Uterus (tissue), 4 donors: ENCODE results near the gene RAB35. TPM values are rescaled to one million over a fixed set of nuclear protein-coding genes. Genes with fewer than 3 reads are reported as not detected.

Experiments
- DNase-seq, 2 donors: peaks; one replicate each; pipeline ENCODE4 v3.0.0-alpha.2; 2019 to 2020
- H3K27ac ChIP-seq, 2 donors: fragments of 200-600 bp; sonication (generic); 1 replicate in 1 of 2; 2 replicates in 1 of 2; pipeline ENCODE4 v1.5.1; 2016 to 2018
- H3K27me3 ChIP-seq, 2 donors: fragments of 200-600 bp; sonication (generic); one replicate each; pipeline ENCODE4 v1.5.1; 2018 to 2019; ENCODE audit warnings: control low read depth in 1 of 2
- H3K36me3 ChIP-seq, 2 donors: fragments of 200-600 bp; sonication (generic); one replicate each; pipeline ENCODE4 v1.5.1; 2019; ENCODE audit warnings: control low read depth in 1 of 2
- H3K4me1 ChIP-seq, 2 donors: fragments of 200-600 bp; sonication (generic); one replicate each; pipeline ENCODE4 v1.5.1; 2018 to 2019; ENCODE audit warnings: control low read depth in 1 of 2
- H3K4me3 ChIP-seq, 2 donors: fragments of 200-600 bp; sonication (generic); 1 replicate in 1 of 2; 2 replicates in 1 of 2; pipeline ENCODE4 v1.5.1; 2018 to 2019; ENCODE audit warnings: mild to moderate bottlenecking in 1 of 2
- H3K9me3 ChIP-seq, 2 donors: fragments of 200-600 bp; sonication (generic); one replicate each; pipeline ENCODE4 v1.5.1; 2019; ENCODE audit warnings: control low read depth in 1 of 2
- CTCF ChIP-seq, 4 experiments: fragments of 200-600 bp in 2 of 4; fragments of 450-650 bp in 2 of 4; sonication (generic) in 2 of 4; IDR thresholded peaks; one replicate each; pipeline ENCODE4 v1.5.1; 2016 to 2019; ENCODE audit warnings: antibody characterized with exemption in 4 of 4, mild to moderate bottlenecking in 2 of 4, moderate library complexity in 1 of 4
- POLR2A ChIP-seq, 2 donors: fragments of 450-650 bp; IDR thresholded peaks; one replicate each; pipeline ENCODE4 v1.6.1; 2016; ENCODE audit warnings: antibody characterized with exemption in 2 of 2, mild to moderate bottlenecking in 1 of 2, moderate library complexity in 1 of 2
- intact Hi-C: fragments of 100-400 bp; cut with DNase I; formaldehyde crosslinking; loops from one replicate; pipeline ENCODE4 v1.15.1; 2023; ENCODE audit warnings: low total_unique reads
- total RNA-seq, 4 donors: library from RNA; depleted of rRNA in 3 of 4; stranded (reverse); fragments of >200 nt in 3 of 4; gene quantifications; one replicate each; pipeline versions ENCODE4 v1.1.0 to v1.2.4, GENCODE V29; 2014 to 2023
- donor health status: DM: yes; HTN: yes; CAD: no.

RAB35 gene
- total RNA-seq, 4 donors from 2014 or later: 13.1 to 43.9 (median 22.4) TPM

- no peaks in the 10 kb centered on the region for H3K9me3 ChIP-seq
- H3K36me3 ChIP-seq: no peaks in the 10 kb centered on the region
- DNase-seq: no peak
- no peaks in the 10 kb centered on the region for H3K4me1 ChIP-seq
- intact Hi-C loops: no loop called here
- H3K27ac ChIP-seq: no peak overlapping the region
- H3K4me3 ChIP-seq: no peak overlapping the region
- no peaks in the 10 kb centered on the region for H3K27me3 ChIP-seq
- TF ChIP-seq POLR2A (IDR thresholded peaks at IDR 0.05) (no peak), CTCF (IDR thresholded peaks at IDR 0.05) (no peak)
These were observed 36.8 kb downstream of the RAB35 start for GRCh38 chr12:120079411-120080400.

- TF ChIP-seq POLR2A (IDR thresholded peaks at IDR 0.05): no peak
- no peak for TF ChIP-seq CTCF (IDR thresholded peaks at IDR 0.05)
- no peaks in the 10 kb centered on the region for H3K4me1 ChIP-seq
- H3K4me3 ChIP-seq: no peak overlapping the region
- H3K27ac ChIP-seq: no peak overlapping the region
- intact Hi-C loops: no loop called here
- no peaks in the 10 kb centered on the region for H3K36me3 ChIP-seq
- no peaks in the 10 kb centered on the region for H3K27me3 ChIP-seq
- DNase-seq: no peak
- no peaks in the 10 kb centered on the region for H3K9me3 ChIP-seq
These were observed 37.7 kb downstream of the RAB35 start for GRCh38 chr12:120078868-120079267.

GRCh38 chr12:120077260-120077659 is 39.3 kb downstream of the RAB35 start:
- no peak overlapping the region for H3K4me3 ChIP-seq
- TF ChIP-seq POLR2A (IDR thresholded peaks at IDR 0.05): no peak
- no peak for TF ChIP-seq CTCF (IDR thresholded peaks at IDR 0.05)
- H3K4me1 ChIP-seq: no peaks in the 10 kb centered on the region
- H3K27me3 ChIP-seq: no peaks in the 10 kb centered on the region
- intact Hi-C loops: no loop called here
- H3K27ac ChIP-seq: no peak overlapping the region
- no peak for DNase-seq
- no peaks in the 10 kb centered on the region for H3K9me3 ChIP-seq
- no peaks in the 10 kb centered on the region for H3K36me3 ChIP-seq

- Histone ChIP-seq H3K4me3 (no peak overlapping the region), H3K27me3 (no peaks in the 10 kb centered on the region), H3K27ac (no peak overlapping the region), H3K36me3 (no peaks in the 10 kb centered on the region), H3K4me1 (no peaks in the 10 kb centered on the region), H3K9me3 (no peaks in the 10 kb centered on the region)
- TF ChIP-seq POLR2A (IDR thresholded peaks at IDR 0.05) (no peak), CTCF (IDR thresholded peaks at IDR 0.05) (no peak)
- intact Hi-C loops: no loop called here
- no peak for DNase-seq
These were observed 39.9 kb downstream of the RAB35 start for GRCh38 chr12:120076651-120077050.

- DNase-seq: no peak
- H3K4me3 ChIP-seq: no peak overlapping the region
- H3K27ac ChIP-seq: no peak overlapping the region
- no peaks in the 10 kb centered on the region for H3K27me3 ChIP-seq
- intact Hi-C loops: no loop called here
- H3K9me3 ChIP-seq: no peaks in the 10 kb centered on the region
- no peaks in the 10 kb centered on the region for H3K4me1 ChIP-seq
- TF ChIP-seq CTCF (IDR thresholded peaks at IDR 0.05): no peak
- TF ChIP-seq POLR2A (IDR thresholded peaks at IDR 0.05): no peak
- H3K36me3 ChIP-seq: no peaks in the 10 kb centered on the region
These were observed 41.4 kb downstream of the RAB35 start for GRCh38 chr12:120075034-120075616.
